HCT116 (cell line): ENCODE data around the gene GNPDA1. TPM values are rescaled to one million over a fixed set of nuclear protein-coding genes. Genes with fewer than 3 reads are reported as not detected.

Source experiments
- ATAC-seq: fragments of 200-7000 bp; cut with Tn5 transposase; 2 replicates; pipeline ENCODE4 v1.9.1; 2020; ENCODE audit warnings: mild to moderate bottlenecking, moderate library complexity
- BruUV-seq: library from RNA; stranded (reverse); fragments of 400-500 nt; replicated peaks from 2 replicates; lab custom pipeline; 2021; lab: Mats Ljungman, UMichigan
- CTCF ChIA-PET: fragments of 300-600 bp; sonication (Branson Sonifier 250); formaldehyde crosslinking; loops from one replicate; lab custom pipeline; 2021; ENCODE audit warnings: antibody characterized with exemption; lab: Charles Lee
- POLR2A ChIA-PET: fragments of 300-600, 350-600 bp; sonication (Branson Sonifier 250); formaldehyde crosslinking; loops from one replicate; lab custom pipeline; 2021; ENCODE audit warnings: antibody characterized with exemption; lab: Charles Lee
- RAD21 ChIA-PET, 2 experiments: fragments of 300-600 bp; sonication (Branson Sonifier 250); formaldehyde crosslinking; loops; one replicate each; lab custom pipeline; 2023; ENCODE audit warnings: low total read pairs in 2 of 2; ENCODE audit not compliant: uncharacterized antibody in 2 of 2, unreplicated experiment in 2 of 2, low non-redundant PET in 1 of 2; lab: Charles Lee
- DNase-seq: peaks from one replicate; pipeline ENCODE4 v3.0.0-alpha.2; 2010; ENCODE audit warnings: low read depth, low spot score
- H2AFZ ChIP-seq: fragments of 200-600 bp; shearing (Covaris generic), sonication (generic); 2 replicates; pipeline ENCODE4 v1.6.1; 2017; ENCODE audit warnings: low read depth, mixed run types, mixed read lengths, antibody characterized with exemption, low read length; ENCODE audit not compliant: poor library complexity, severe bottlenecking
- H3K27ac ChIP-seq: 2 replicates; pipeline ENCODE4 v1.5.1; 2012; ENCODE audit warnings: low read depth, low read length
- H3K27me3 ChIP-seq: fragments of 200-600 bp; sonication (generic); 2 replicates; pipeline ENCODE4 v1.6.1; 2016; ENCODE audit warnings: mixed run types, low read length, mixed read lengths; ENCODE audit not compliant: insufficient read depth
- H3K36me3 ChIP-seq, 2 experiments: fragments of 200-500 bp in 1 of 2; fragments of 200-600 bp in 1 of 2; sonication (Bioruptor generic) in 1 of 2; sonication (generic) in 1 of 2; 2 replicates each; pipeline versions ENCODE4 v1.5.1 to v1.6.1; 2014 to 2016; ENCODE audit warnings: low read length in 2 of 2, inconsistent platforms in 1 of 2, mixed read lengths in 1 of 2, mixed run types in 1 of 2; ENCODE audit not compliant: insufficient read depth in 2 of 2, control insufficient read depth in 1 of 2
- H3K4me1 ChIP-seq, 2 experiments: fragments of 200-600 bp in 1 of 2; sonication (generic) in 1 of 2; 2 replicates each; pipeline versions ENCODE4 v1.5.1 to v1.6.1; 2012 to 2017; ENCODE audit warnings: low read length in 2 of 2, inconsistent platforms in 1 of 2, mild to moderate bottlenecking in 1 of 2, mixed read lengths in 1 of 2, mixed run types in 1 of 2, moderate library complexity in 1 of 2; ENCODE audit not compliant: insufficient read depth in 2 of 2, control insufficient read depth in 1 of 2
- H3K4me2 ChIP-seq: fragments of 200-600 bp; sonication (generic); 2 replicates; pipeline ENCODE4 v1.6.1; 2017; ENCODE audit warnings: mixed run types, low read length, mixed read lengths
- H3K4me3 ChIP-seq, 2 experiments: fragments of 200-600 bp in 1 of 2; sonication (generic) in 1 of 2; replicated peaks in 1 of 2; 2 replicates each; pipeline ENCODE4 v1.5.1; 2011 to 2016; ENCODE audit warnings: low read length in 2 of 2, control low read depth in 1 of 2, low read depth in 1 of 2, mild to moderate bottlenecking in 1 of 2, mixed read lengths in 1 of 2, mixed run types in 1 of 2
- H3K79me2 ChIP-seq: fragments of 200-600 bp; sonication (generic); 2 replicates; pipeline ENCODE4 v1.6.1; 2017; ENCODE audit warnings: mild to moderate bottlenecking, mixed run types, low read length, moderate library complexity, mixed read lengths; ENCODE audit not compliant: insufficient read depth
- H3K9ac ChIP-seq: fragments of 200-600 bp; sonication (generic); 2 replicates; pipeline ENCODE4 v1.6.1; 2016; ENCODE audit warnings: low read length, mixed read lengths
- H3K9me2 ChIP-seq: fragments of 200-600 bp; sonication (generic), shearing (Covaris generic); 2 replicates; pipeline ENCODE4 v1.6.1; 2017; ENCODE audit warnings: mixed run types, mild to moderate bottlenecking, moderate library complexity; ENCODE audit not compliant: insufficient read depth
- H3K9me3 ChIP-seq, 2 experiments: fragments of 200-500 bp in 1 of 2; fragments of 200-600 bp in 1 of 2; sonication (Bioruptor generic) in 1 of 2; sonication (generic) in 1 of 2; 2 replicates each; pipeline ENCODE4 v1.6.1; 2014 to 2017; ENCODE audit warnings: low read length in 2 of 2, mixed read lengths in 2 of 2, inconsistent platforms in 1 of 2, low read depth in 1 of 2, mild to moderate bottlenecking in 1 of 2, mixed run types in 1 of 2, moderate library complexity in 1 of 2; ENCODE audit not compliant: control insufficient read depth in 1 of 2, insufficient read depth in 1 of 2
- H4K20me1 ChIP-seq: fragments of 200-600 bp; sonication (generic), shearing (Covaris generic); 2 replicates; pipeline ENCODE4 v1.6.1; 2017; ENCODE audit warnings: mixed run types, mild to moderate bottlenecking, moderate library complexity; ENCODE audit not compliant: insufficient read depth
- CBX3 ChIP-seq: IDR thresholded peaks from 2 replicates; pipeline ENCODE4 v1.6.1; 2012; ENCODE audit warnings: low read depth
- EZH2 ChIP-seq: fragments of 200-600 bp; sonication (generic); IDR thresholded peaks from 2 replicates; pipeline ENCODE4 v1.6.1; 2017; ENCODE audit warnings: antibody characterized with exemption, mixed run types
- EZH2phosphoT487 ChIP-seq: fragments of 200-600 bp; IDR thresholded peaks from 2 replicates; pipeline ENCODE4 v1.6.1; 2018; ENCODE audit warnings: antibody characterized with exemption, borderline replicate concordance
- POLR2A ChIP-seq: IDR thresholded peaks from 2 replicates; pipeline ENCODE4 v1.7.0; 2011; ENCODE audit warnings: borderline replicate concordance; ENCODE audit not compliant: insufficient read depth, insufficient read length; ENCODE audit errors: extremely low read depth
- POLR2AphosphoS5 ChIP-seq: IDR thresholded peaks from 2 replicates; pipeline ENCODE4 v1.6.1; 2011; ENCODE audit warnings: mild to moderate bottlenecking, low read depth, low read length, moderate library complexity
- RAD21 ChIP-seq: IDR thresholded peaks from 2 replicates; pipeline ENCODE4 v1.6.1; 2012; ENCODE audit warnings: low read depth, mild to moderate bottlenecking
- SP1 ChIP-seq: IDR thresholded peaks from 2 replicates; pipeline ENCODE4 v1.6.1; 2012; ENCODE audit warnings: low read depth
- YY1 ChIP-seq: IDR thresholded peaks from 2 replicates; pipeline ENCODE4 v1.6.1; 2011; ENCODE audit warnings: low read length, low read depth, moderate library complexity, mild to moderate bottlenecking; ENCODE audit not compliant: insufficient replicate concordance; ENCODE audit errors: extremely low read depth
- ZFX ChIP-seq: fragments of 450-650 bp; IDR thresholded peaks from 2 replicates; pipeline ENCODE4 v1.6.1; 2017
- ZNF274 ChIP-seq: fragments of 200-500 bp; sonication (Bioruptor generic); IDR thresholded peaks from 2 replicates; pipeline ENCODE4 v1.6.1; 2014; ENCODE audit warnings: mild to moderate bottlenecking, low read depth, low read length, inconsistent platforms
- intact Hi-C: fragments of 100-400 bp; cut with micrococcal nuclease; formaldehyde crosslinking; loops from 2 replicates; pipeline ENCODE4 v1.10.0; 2022
- total RNA-seq: library from RNA; stranded (reverse); gene quantifications from one replicate; pipeline ENCODE4 v1.2.1, GENCODE V29; 2021; ENCODE audit not compliant: unreplicated experiment
- TF ChIP-seq, protein P1 (sequence below): IDR thresholded peaks from 2 replicates; pipeline ENCODE4 v1.6.1; 2012
- TF ChIP-seq, protein P2 (sequence below), 3 experiments: fragments of 200-600 bp in 1 of 3; sonication (generic) in 1 of 3; IDR thresholded peaks in 2 of 3; conservative IDR thresholded peaks in 1 of 3; 2 replicates each; pipeline ENCODE4 v1.5.1; 2012 to 2017; ENCODE audit warnings: low read depth in 2 of 3, low read length in 2 of 3, antibody characterized with exemption in 1 of 3, borderline replicate concordance in 1 of 3, control low read depth in 1 of 3, mild to moderate bottlenecking in 1 of 3, mixed read lengths in 1 of 3, mixed run types in 1 of 3, moderate library complexity in 1 of 3; ENCODE audit not compliant: insufficient read depth in 1 of 3

Gene GNPDA1
- total RNA-seq, 1 experiment from 2014 or later = 45.6 TPM

DNA sequence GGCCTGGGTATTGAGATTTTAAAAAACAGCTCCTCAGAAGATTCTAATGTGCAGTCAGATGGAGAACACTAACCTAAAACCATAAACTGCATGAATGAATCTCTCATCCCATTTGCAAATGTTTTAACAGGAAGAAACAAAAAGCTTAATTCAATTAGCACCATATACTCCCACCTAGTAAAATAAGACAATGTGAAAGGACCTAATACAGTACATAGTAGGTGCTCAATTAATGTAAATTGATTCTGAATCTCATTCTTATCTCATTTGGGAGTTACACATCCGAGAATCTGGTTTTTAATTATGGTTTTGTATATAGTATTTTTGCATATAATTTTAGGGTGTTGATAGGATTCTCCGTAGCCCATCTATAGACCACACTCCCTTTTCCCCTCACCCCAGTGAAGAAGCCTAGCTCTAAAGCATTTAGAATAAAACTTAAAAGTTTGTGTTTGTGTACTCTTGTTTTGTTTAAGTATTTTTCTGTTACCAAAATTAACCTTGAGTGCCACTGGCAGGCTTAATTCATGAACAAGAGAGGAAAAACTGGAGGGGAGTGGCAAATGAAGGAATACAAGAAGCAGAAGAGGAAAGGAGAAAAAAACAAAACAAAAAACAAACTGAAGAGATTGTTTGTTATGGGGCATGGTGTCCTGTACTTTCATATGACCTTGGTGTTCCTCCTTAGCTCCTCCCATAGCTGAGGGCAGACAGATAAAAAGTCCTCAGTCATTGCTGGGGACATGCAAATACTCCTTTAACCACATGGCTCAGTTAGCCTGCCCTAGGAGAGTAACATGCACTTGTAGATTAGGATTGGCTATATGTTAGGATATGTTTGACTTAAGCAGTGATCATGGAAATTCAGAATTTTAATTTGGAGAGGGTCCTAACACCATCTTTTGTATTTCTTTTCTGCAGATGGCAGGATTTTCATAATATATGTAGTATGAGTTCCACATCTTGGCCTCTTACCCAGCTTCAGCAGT, 42.8 kb downstream of the GNPDA1 start:
- peaks cover 8 to 10% of the 10 kb centered on the region in 2 experiments; a peak in 2 of 4 replicates for H3K36me3 ChIP-seq
- no peaks in the 10 kb centered on the region for H3K9me3 ChIP-seq
- H3K4me3 ChIP-seq = peak overlapping the region; percentile 74 to 83
- ATAC-seq (no peak; the same call in 1 of the 2 replicates), DNase-seq (no peak)
- no TSS peak for BruUV-seq
- H3K9me2 ChIP-seq = no peaks in the 10 kb centered on the region
- CTCF ChIA-PET = interaction anchor here (0.6 to 3.1 kb wide), 21 partner anchors 7 to 306 kb away, joined by 3 to 39 read pairs (median 6); partner anchors contain the start of genes GNPDA1, PCDH1 and PCDH12
- peak overlapping the region; percentile 83 for H3K27ac ChIP-seq
- H3K4me2 ChIP-seq = peak overlapping the region; percentile 67
- intact Hi-C loops = no loop called here
- H2AFZ ChIP-seq = no peak overlapping the region
- no peaks in the 10 kb centered on the region for H3K27me3 ChIP-seq
- RAD21 ChIA-PET = interaction anchor here (0.6 to 0.8 kb wide), 2 partner anchors 9 to 277 kb away, joined by 3 read pairs; no protein-coding TSS in a partner anchor
- H3K4me1 ChIP-seq = peaks cover 6 to 16% of the 10 kb centered on the region in 2 experiments
- peaks cover 27% of the 10 kb centered on the region for H3K79me2 ChIP-seq
- peak overlapping the region; percentile 89 for H3K9ac ChIP-seq
- POLR2A ChIA-PET = interaction anchor here (0.6 to 2.2 kb wide), 4 partner anchors 10 to 173 kb away, joined by 3 to 12 read pairs (median 4); partner anchors contain the start of gene DELE1
- TF ChIP-seq ZNF274 = no peak
- TF ChIP-seq, protein P1, sequence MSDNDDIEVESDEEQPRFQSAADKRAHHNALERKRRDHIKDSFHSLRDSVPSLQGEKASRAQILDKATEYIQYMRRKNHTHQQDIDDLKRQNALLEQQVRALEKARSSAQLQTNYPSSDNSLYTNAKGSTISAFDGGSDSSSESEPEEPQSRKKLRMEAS = 0 out of 2 replicates have a peak, but pooled peaks have one; percentile 9
- H4K20me1 ChIP-seq = no peaks in the 10 kb centered on the region

DNA sequence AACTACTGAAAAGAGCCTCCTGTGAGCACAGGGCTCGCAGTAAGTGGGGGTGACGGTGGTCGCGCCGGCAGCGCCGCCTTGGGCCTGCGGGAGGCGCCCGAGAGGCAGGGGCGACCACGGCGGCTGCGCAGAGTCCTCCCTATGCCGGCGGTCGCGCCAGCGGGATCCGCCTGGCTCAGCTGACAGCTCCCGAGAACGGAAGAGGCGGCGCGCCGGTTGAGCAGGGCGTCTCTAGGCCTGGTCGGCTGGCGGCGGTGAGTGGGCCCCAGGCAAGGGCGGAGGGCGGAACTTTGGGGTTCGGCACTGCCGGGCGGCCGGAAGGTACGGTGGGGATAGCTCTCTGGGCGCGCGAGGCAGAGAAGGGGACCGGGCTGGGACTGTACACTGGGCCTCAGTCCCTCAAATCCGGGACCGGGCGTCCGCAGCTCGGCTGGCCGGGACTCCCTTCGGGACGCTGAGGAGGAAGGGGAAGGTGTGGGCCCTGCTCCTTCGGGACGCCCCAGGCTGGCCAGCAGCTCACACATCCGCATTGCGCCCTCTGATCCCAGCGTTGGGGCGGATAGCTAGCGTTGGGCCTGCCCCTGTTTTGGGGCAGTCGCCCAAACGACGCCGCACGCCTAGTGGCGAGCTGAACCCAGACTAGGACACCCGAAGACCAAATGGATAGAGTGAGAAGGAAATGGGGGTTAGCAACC, 43.8 kb downstream of the GNPDA1 start, which contains the start of gene RNF14:
RNF14 (plus strand) TSS at position 192 of the 695 bp plus-strand sequence. CDS start 4,484 bp downstream, outside the sequence.
- H3K9me3 ChIP-seq = no peaks in the 10 kb centered on the region
- CTCF ChIA-PET = interaction anchor here (0.6 to 2.3 kb wide), 29 partner anchors 8 to 524 kb away, joined by 3 to 39 read pairs (median 5); partner anchors contain the start of genes DELE1, FCHSD1, PCDH1 and PCDH12
- BruUV-seq = TSS peak; percentile 71
- TF ChIP-seq, protein P2, sequence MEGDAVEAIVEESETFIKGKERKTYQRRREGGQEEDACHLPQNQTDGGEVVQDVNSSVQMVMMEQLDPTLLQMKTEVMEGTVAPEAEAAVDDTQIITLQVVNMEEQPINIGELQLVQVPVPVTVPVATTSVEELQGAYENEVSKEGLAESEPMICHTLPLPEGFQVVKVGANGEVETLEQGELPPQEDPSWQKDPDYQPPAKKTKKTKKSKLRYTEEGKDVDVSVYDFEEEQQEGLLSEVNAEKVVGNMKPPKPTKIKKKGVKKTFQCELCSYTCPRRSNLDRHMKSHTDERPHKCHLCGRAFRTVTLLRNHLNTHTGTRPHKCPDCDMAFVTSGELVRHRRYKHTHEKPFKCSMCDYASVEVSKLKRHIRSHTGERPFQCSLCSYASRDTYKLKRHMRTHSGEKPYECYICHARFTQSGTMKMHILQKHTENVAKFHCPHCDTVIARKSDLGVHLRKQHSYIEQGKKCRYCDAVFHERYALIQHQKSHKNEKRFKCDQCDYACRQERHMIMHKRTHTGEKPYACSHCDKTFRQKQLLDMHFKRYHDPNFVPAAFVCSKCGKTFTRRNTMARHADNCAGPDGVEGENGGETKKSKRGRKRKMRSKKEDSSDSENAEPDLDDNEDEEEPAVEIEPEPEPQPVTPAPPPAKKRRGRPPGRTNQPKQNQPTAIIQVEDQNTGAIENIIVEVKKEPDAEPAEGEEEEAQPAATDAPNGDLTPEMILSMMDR (IDR thresholded peaks at IDR 0.05 in 2 of 3, conservative IDR thresholded peaks at IDR 0.05 in 1 of 3; ENCODE audit: borderline replicate concordance in 1 of 3, insufficient read depth in 1 of 3, low read depth in 2 of 3, low read length in 2 of 3) = peak; percentile 44 to 79 (median 67); a peak in 5 of 6 replicates
- TF ChIP-seq EZH2 (no peak), POLR2AphosphoS5 (peak; percentile 94), CBX3 (0 out of 2 replicates have a peak, but pooled peaks have one; percentile 40), YY1 (peak; percentile 7), POLR2A (peak; percentile 34), EZH2phosphoT487 (no peak), SP1 (0 out of 2 replicates have a peak, but pooled peaks have one; percentile 16), ZFX (peak; percentile 98), RAD21 (no peak; the same call in 1 of the 2 replicates), ZNF274 (no peak)
- TF ChIP-seq, protein P1 = peak; percentile 73

More for the DNA sequence above, 43.8 kb downstream of the GNPDA1 start, which contains the start of gene RNF14:
- intact Hi-C loops = no loop called here
- DNase-seq = peak; percentile 83
- Histone ChIP-seq H3K4me3 (peak within 1 kb of the TSS; percentile 74 to 83), H3K36me3 (peaks cover 0 to 7% of the 10 kb centered on the region in 2 experiments; a peak in 1 of 4 replicates), H3K4me2 (peak within 1 kb of the TSS; percentile 67), H3K4me1 (peaks cover 6 to 16% of the 10 kb centered on the region in 2 experiments), H3K9me2 (no peaks in the 10 kb centered on the region), H3K27me3 (no peaks in the 10 kb centered on the region), H4K20me1 (no peaks in the 10 kb centered on the region), H3K79me2 (peaks cover 27% of the 10 kb centered on the region), H3K9ac (peak within 1 kb of the TSS; percentile 89), H2AFZ (no peak within 1 kb of the TSS), H3K27ac (peak within 1 kb of the TSS; percentile 83)
- ChIA-PET POLR2A (interaction anchor here (0.6 to 2.2 kb wide), 6 partner anchors 9 to 174 kb away, joined by 3 to 12 read pairs (median 4); partner anchors contain the start of gene DELE1), RAD21 (interaction anchor here (0.6 to 0.8 kb wide), 2 partner anchors 276 to 333 kb away, joined by 3 to 4 read pairs; partner anchors contain the start of gene HDAC3 (in 1 of the 2))
- ATAC-seq = peak; percentile 97
